K562 (cell line): Measurements from ENCODE around the gene VPS26A. TPM values are rescaled to one million over a fixed set of nuclear protein-coding genes. Genes with fewer than 3 reads are reported as not detected.

Source experiments
- ATAC-seq: fragments of 200-7000 bp; cut with Tn5 transposase; 3 replicates; pipeline ENCODE4 v1.9.1; 2020; ENCODE audit warnings: moderate library complexity
- BruUV-seq: library from RNA; stranded (reverse); fragments of 400-500 nt; replicated peaks from 2 replicates; lab custom pipeline; 2021; lab: Mats Ljungman, UMichigan
- CTCF ChIA-PET: fragments of 300-600 bp; formaldehyde crosslinking; extraction: SDS; loops from one replicate; lab custom pipeline; 2021; ENCODE audit warnings: low intra/inter-chr PET ratio; lab: Yijun Ruan, JAX
- POLR2A ChIA-PET: fragments of 300-600, 350-650 bp; sonication (Branson Sonifier 250); formaldehyde crosslinking; extraction: SDS; loops from one replicate; lab custom pipeline; 2021; ENCODE audit warnings: antibody characterized with exemption, inconsistent platforms; lab: Yijun Ruan, JAX
- DNase-seq, 4 experiments: peaks; one replicate each; pipeline versions ENCODE4 v3.0.0 to v3.0.0-alpha.2; 2011 to 2018; ENCODE audit warnings: low spot score in 3 of 4, mixed read lengths in 3 of 4; ENCODE audit errors: extremely low read depth in 1 of 4
- FAIRE-seq: peaks from 2 replicates; lab custom pipeline; 2011; peaks lifted over from hg19 to GRCh38; lab: Jason Lieb, UNC
- H2AFZ ChIP-seq: 2 replicates; pipeline ENCODE4 v1.6.0; 2011; ENCODE audit warnings: low read depth, low read length, control low read depth, inconsistent platforms
- H3K27ac ChIP-seq: fragments of 200-600 bp; 3 replicates; pipeline ENCODE4 v1.8.0; 2011; ENCODE audit warnings: low read depth, mild to moderate bottlenecking, control low read depth, inconsistent platforms, low read length, moderate library complexity, mixed read lengths; ENCODE audit errors: extremely low read depth
- H3K27me3 ChIP-seq, 2 experiments: fragments of 300-600 bp in 1 of 2; 2 replicates in 1 of 2; 3 replicates in 1 of 2; pipeline versions ENCODE4 v1.6.0 to v1.8.0; 2011; ENCODE audit warnings: inconsistent platforms in 2 of 2, low read length in 2 of 2, mild to moderate bottlenecking in 1 of 2, mixed read lengths in 1 of 2, moderate library complexity in 1 of 2; ENCODE audit not compliant: control insufficient read depth in 2 of 2, insufficient read depth in 2 of 2
- H3K36me3 ChIP-seq: fragments of 300-600 bp; 3 replicates; pipeline ENCODE4 v1.8.0; 2011; ENCODE audit warnings: mild to moderate bottlenecking, low read length, inconsistent platforms; ENCODE audit not compliant: control insufficient read depth, insufficient read depth
- H3K4me1 ChIP-seq, 2 experiments: fragments of 200-600 bp in 1 of 2; replicated peaks in 1 of 2; 2 replicates in 1 of 2; 3 replicates in 1 of 2; pipeline versions ENCODE4 v1.5.1 to v1.8.0; 2011; ENCODE audit warnings: inconsistent platforms in 2 of 2, low read length in 2 of 2, mild to moderate bottlenecking in 1 of 2, mixed read lengths in 1 of 2, moderate library complexity in 1 of 2; ENCODE audit not compliant: control insufficient read depth in 2 of 2, insufficient read depth in 2 of 2
- H3K4me2 ChIP-seq: 2 replicates; pipeline ENCODE4 v1.6.1; 2011; ENCODE audit warnings: low read length, control low read depth, inconsistent platforms, mixed read lengths; ENCODE audit not compliant: insufficient read depth
- H3K4me3 ChIP-seq: fragments of 200-600 bp; sonication (generic), shearing (Covaris generic); 2 replicates; pipeline ENCODE4 v1.5.1; 2016; ENCODE audit warnings: control low read depth, inconsistent platforms
- H3K79me2 ChIP-seq: fragments of 200-600 bp; 3 replicates; pipeline ENCODE4 v1.8.0; 2011; ENCODE audit warnings: low read length, inconsistent platforms; ENCODE audit not compliant: control insufficient read depth, insufficient read depth
- H3K9ac ChIP-seq, 2 experiments: 2 replicates each; pipeline versions ENCODE4 v1.6.0 to v1.6.1; 2011; ENCODE audit warnings: low read depth in 2 of 2, low read length in 2 of 2, control low read depth in 1 of 2, inconsistent platforms in 1 of 2, mild to moderate bottlenecking in 1 of 2, mixed read lengths in 1 of 2; ENCODE audit not compliant: insufficient read depth in 1 of 2
- H3K9me1 ChIP-seq: one replicate; pipeline ENCODE4 v1.6.0; 2011; ENCODE audit warnings: inconsistent platforms, mild to moderate bottlenecking, low read length, moderate library complexity; ENCODE audit not compliant: control insufficient read depth, insufficient read depth
- H3K9me3 ChIP-seq: replicated peaks from 2 replicates; pipeline ENCODE4 v1.5.1; 2011; ENCODE audit warnings: low read depth, low read length, inconsistent platforms; ENCODE audit not compliant: control insufficient read depth, insufficient read depth
- H4K20me1 ChIP-seq: replicated peaks from 2 replicates; pipeline ENCODE4 v1.6.1; 2011; ENCODE audit warnings: low read length, inconsistent platforms, mixed read lengths; ENCODE audit not compliant: control insufficient read depth, insufficient read depth
- CHD1 ChIP-seq: fragments of 200-600 bp; sonication (generic); IDR thresholded peaks from one replicate; pipeline ENCODE4 v1.6.1; 2012; ENCODE audit warnings: mild to moderate bottlenecking, moderate library complexity, low read length, inconsistent platforms
- RBFOX2 ChIP-seq: fragments of 200-400 bp; formaldehyde crosslinking; IDR thresholded peaks from 2 replicates; pipeline ENCODE4 v1.6.1; 2017; ENCODE audit warnings: low read depth, mild to moderate bottlenecking, low read length, moderate library complexity
- SMARCC2 ChIP-seq: fragments of 450-650 bp; IDR thresholded peaks from 2 replicates; pipeline ENCODE4 v1.6.1; 2017; ENCODE audit warnings: antibody characterized with exemption, moderate library complexity, mild to moderate bottlenecking, low read depth
- ZFPM2 ChIP-seq: fragments of 250-450 bp; sonication (Bioruptor Pico); IDR thresholded peaks from 2 replicates; pipeline ENCODE4 v1.5.1; 2022; ENCODE audit warnings: mild to moderate bottlenecking
- WGBS: fragments of 100-300 bp; shearing (Covaris generic); methylation state at CpG from one replicate; pipeline ENCODE4 v1.1.6; 2016; ENCODE audit warnings: low coverage, mixed read lengths; ENCODE audit not compliant: insufficient coverage; ENCODE audit errors: missing lambda C conversion rate; 5-methylcytosine and 5-hydroxymethylcytosine counted together
- in situ Hi-C: fragments of 300-500 bp; cut with MboI; formaldehyde crosslinking; loops from 4 replicates; pipeline ENCODE4 v1.15.0; 2018; ENCODE audit warnings: inconsistent platforms, mixed read lengths
- intact Hi-C: fragments of 100-400 bp; cut with micrococcal nuclease; formaldehyde crosslinking; loops from 2 replicates; pipeline ENCODE4 v1.14.2; 2022
- polyA plus RNA-seq, 8 experiments: library from polyadenylated mRNA; depleted of rRNA in 4 of 8; stranded (reverse) in 5 of 8; unstranded in 3 of 8; fragments of >200 nt; fragmentation: Nextera tagmentation in 2 of 8; fragmentation: Illumina TruSeq in 1 of 8; extraction: Ambion mirVana in 2 of 8; extraction: Trizol in 1 of 8; gene quantifications; 2 replicates each; pipeline versions ENCODE4 v1.2.1 to v1.2.3, GENCODE V29; 2011 to 2014; ENCODE audit warnings: inconsistent platforms in 1 of 8, missing spikeins in 1 of 8
- total RNA-seq, 7 experiments: library from RNA; depleted of rRNA in 6 of 7; stranded (reverse); fragments of >200 nt in 6 of 7; fragmentation: Illumina TruSeq in 2 of 7; extraction: Trizol in 2 of 7; gene quantifications; 2 replicates each; pipeline versions ENCODE4 v1.2.1 to v1.2.3, GENCODE V29; 2011 to 2021; ENCODE audit warnings: low replicate concordance in 1 of 7
- TF ChIP-seq, protein P1 (sequence below), 3 experiments: fragments of 200-800 bp in 1 of 3; fragments of 250-450 bp in 1 of 3; fragments of 450-650 bp in 1 of 3; sonication (Bioruptor Pico) in 1 of 3; sonication (Bioruptor generic) in 1 of 3; formaldehyde crosslinking in 1 of 3; IDR thresholded peaks; 2 replicates each; pipeline versions ENCODE4 v1.6.1 to v1.8.0; 2016 to 2022; ENCODE audit warnings: mild to moderate bottlenecking in 2 of 3, missing genetic modification characterization in 2 of 3, missing compliant biosample characterization in 1 of 3, moderate library complexity in 1 of 3

Gene VPS26A
- total and polyA plus RNA-seq, 9 of the 15 experiments (the other 6 are each of a cell fraction or from before 2014, with no cell fraction given), result 47.1 to 137 (median 69.3) TPM

DNA sequence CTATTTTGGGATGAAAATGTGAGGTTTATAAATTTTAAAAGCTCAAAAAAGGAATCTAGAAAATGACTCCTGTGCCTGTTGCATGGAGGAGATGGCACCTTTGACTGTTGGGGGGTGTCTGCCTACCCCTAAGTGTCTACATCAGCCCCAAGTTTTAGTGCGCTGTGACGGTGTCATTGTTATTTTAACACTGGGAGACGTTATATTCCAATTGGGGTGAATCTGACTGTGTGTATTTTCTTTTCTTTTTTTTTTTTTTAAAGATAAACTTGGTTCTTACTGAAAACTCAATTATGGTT is 35.6 kb upstream of the VPS26A start:
- POLR2A ChIA-PET, result interaction anchor here (0.7 to 2.1 kb wide), 8 partner anchors 8 to 36 kb away, joined by 3 to 9 read pairs (median 4); no protein-coding TSS in a partner anchor
- Histone ChIP-seq H3K27ac (peak overlapping the region; percentile 89), H3K79me2 (peaks cover 57% of the 10 kb centered on the region), H3K4me1 (peaks cover 3 to 28% of the 10 kb centered on the region in 2 experiments; a peak in 4 of 5 replicates), H3K4me3 (peak overlapping the region; percentile 51), H3K9me1 (no peaks in the 10 kb centered on the region), H3K4me2 (peak overlapping the region; percentile 95), H3K27me3 (no peaks in the 10 kb centered on the region), H3K9me3 (no peaks in the 10 kb centered on the region), H4K20me1 (no peaks in the 10 kb centered on the region), H3K9ac (peak overlapping the region in 1 of 2 experiments; percentile 91), H3K36me3 (peaks cover 6% of the 10 kb centered on the region; the same call in 1 of the 3 replicates), H2AFZ (peak overlapping the region; percentile 100)
- FAIRE-seq (no peak), DNase-seq (peak in 2 of 4 experiments; percentile 31 to 41), ATAC-seq (peak; percentile 15)
- TF ChIP-seq ZFPM2 (CRISPR knock-in tag) (no peak), RBFOX2 (peak; percentile 70), CHD1 (peak; percentile 53), SMARCC2 (0 out of 2 replicates have a peak, but pooled peaks have one; percentile 6)
- TF ChIP-seq, protein P1, sequence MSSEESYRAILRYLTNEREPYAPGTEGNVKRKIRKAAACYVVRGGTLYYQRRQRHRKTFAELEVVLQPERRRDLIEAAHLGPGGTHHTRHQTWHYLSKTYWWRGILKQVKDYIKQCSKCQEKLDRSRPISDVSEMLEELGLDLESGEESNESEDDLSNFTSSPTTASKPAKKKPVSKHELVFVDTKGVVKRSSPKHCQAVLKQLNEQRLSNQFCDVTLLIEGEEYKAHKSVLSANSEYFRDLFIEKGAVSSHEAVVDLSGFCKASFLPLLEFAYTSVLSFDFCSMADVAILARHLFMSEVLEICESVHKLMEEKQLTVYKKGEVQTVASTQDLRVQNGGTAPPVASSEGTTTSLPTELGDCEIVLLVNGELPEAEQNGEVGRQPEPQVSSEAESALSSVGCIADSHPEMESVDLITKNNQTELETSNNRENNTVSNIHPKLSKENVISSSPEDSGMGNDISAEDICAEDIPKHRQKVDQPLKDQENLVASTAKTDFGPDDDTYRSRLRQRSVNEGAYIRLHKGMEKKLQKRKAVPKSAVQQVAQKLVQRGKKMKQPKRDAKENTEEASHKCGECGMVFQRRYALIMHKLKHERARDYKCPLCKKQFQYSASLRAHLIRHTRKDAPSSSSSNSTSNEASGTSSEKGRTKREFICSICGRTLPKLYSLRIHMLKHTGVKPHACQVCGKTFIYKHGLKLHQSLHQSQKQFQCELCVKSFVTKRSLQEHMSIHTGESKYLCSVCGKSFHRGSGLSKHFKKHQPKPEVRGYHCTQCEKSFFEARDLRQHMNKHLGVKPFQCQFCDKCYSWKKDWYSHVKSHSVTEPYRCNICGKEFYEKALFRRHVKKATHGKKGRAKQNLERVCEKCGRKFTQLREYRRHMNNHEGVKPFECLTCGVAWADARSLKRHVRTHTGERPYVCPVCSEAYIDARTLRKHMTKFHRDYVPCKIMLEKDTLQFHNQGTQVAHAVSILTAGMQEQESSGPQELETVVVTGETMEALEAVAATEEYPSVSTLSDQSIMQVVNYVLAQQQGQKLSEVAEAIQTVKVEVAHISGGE (CRISPR knock-in tag; IDR thresholded peaks at IDR 0.05), result 0 out of 6 replicates have a peak, but pooled peaks of 1 of the 3 experiments have one; percentile 15
- 2% methylated on average over 3 of the region's 3 CpGs for WGBS
- in situ Hi-C loops (no loop called here), intact Hi-C loops (loop anchor here (2.0 kb wide), 2 partner anchors 36 to 132 kb away; partner anchors contain the start of genes DDX21 and VPS26A)
- CTCF ChIA-PET, result interaction anchor here (1.6 kb wide), 1 partner anchor 84 kb away, joined by 5 read pairs; no protein-coding TSS in a partner anchor
- BruUV-seq, result TSS peak; percentile 98
